Ovary (tissue), 3 donors: Measurements from ENCODE around the gene NEDD4.

ENCODE experiments used
- EP300 ChIP-seq: sonication (generic); formaldehyde crosslinking; IDR thresholded peaks from one replicate; pipeline ENCODE4 v1.6.1; 2017; ENCODE audit warnings: antibody characterized with exemption
- POLR2A ChIP-seq: fragments of 450-650 bp; IDR thresholded peaks from one replicate; pipeline ENCODE4 v1.6.1; 2017; ENCODE audit warnings: antibody characterized with exemption, mild to moderate bottlenecking, moderate library complexity
- TF ChIP-seq, protein P1 (sequence below), 3 donors: fragments of 450-650 bp in 2 of 3; fragments of 200-600 bp in 1 of 3; IDR thresholded peaks; one replicate each; pipeline versions ENCODE4 v1.5.1 to v1.8.0; 2016 to 2022; ENCODE audit warnings: antibody characterized with exemption in 3 of 3, mild to moderate bottlenecking in 1 of 3
- donor health status: DM: no; HTN: no; CAD: no.

DNA sequence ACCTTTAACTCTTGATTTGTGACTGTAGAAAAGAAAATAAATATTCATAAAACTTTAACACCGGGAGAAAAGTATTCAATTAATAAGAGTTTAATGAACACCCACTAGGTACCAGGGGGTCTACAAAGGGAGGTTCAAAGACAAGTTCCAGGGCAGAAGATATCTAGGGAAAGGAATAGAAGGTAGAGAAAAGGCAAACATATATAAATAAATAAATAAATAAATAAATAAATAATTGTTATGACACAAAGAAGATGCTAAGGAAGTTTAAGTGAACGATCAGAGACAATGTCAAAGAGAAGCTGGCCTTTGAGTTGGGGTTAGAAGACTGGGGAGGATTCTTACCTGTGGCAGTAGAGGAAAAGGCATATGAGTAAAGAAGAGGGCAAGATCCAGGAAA lies 123.8 kb downstream of the NEDD4 start:
- TF ChIP-seq, protein P1, sequence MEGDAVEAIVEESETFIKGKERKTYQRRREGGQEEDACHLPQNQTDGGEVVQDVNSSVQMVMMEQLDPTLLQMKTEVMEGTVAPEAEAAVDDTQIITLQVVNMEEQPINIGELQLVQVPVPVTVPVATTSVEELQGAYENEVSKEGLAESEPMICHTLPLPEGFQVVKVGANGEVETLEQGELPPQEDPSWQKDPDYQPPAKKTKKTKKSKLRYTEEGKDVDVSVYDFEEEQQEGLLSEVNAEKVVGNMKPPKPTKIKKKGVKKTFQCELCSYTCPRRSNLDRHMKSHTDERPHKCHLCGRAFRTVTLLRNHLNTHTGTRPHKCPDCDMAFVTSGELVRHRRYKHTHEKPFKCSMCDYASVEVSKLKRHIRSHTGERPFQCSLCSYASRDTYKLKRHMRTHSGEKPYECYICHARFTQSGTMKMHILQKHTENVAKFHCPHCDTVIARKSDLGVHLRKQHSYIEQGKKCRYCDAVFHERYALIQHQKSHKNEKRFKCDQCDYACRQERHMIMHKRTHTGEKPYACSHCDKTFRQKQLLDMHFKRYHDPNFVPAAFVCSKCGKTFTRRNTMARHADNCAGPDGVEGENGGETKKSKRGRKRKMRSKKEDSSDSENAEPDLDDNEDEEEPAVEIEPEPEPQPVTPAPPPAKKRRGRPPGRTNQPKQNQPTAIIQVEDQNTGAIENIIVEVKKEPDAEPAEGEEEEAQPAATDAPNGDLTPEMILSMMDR (IDR thresholded peaks at IDR 0.05), result no peak
- TF ChIP-seq POLR2A (no peak), EP300 (no peak)
